ENCODE results near the gene FRMPD1.
A peak's percentile ranks its signal among the peaks of the same experiment; 100 is the strongest.

The FRMPD1 gene

GRCh38 chr9:37715991-37716505 lies 65.3 kb downstream of the FRMPD1 start:
- Histone ChIP-seq H3K4ac (ENCODE audit: low read length) (no peak overlapping the region), H3K4me2 (ENCODE audit: insufficient read depth, low read length, poor library complexity, severe bottlenecking) (no peak overlapping the region), H2BK120ac (ENCODE audit: low read depth, low read length) (no peak overlapping the region), H2AFZ (ENCODE audit: low read length) (no peak overlapping the region), H3K36me3 (replicated peaks in 1 of 2; ENCODE audit: control insufficient read depth in 2 of 2, insufficient read depth in 2 of 2, low read length in 2 of 2) (no peaks in the 10 kb centered on the region), H4K91ac (ENCODE audit: low read depth, low read length, poor library complexity) (no peak overlapping the region), H3K18ac (ENCODE audit: low read length) (no peak overlapping the region), H3K4me1 (ENCODE audit: control insufficient read depth in 2 of 2, insufficient read depth in 1 of 2, low read depth in 1 of 2, low read length in 2 of 2) (no peaks in the 10 kb centered on the region), H3K9me3 (replicated peaks in 1 of 2; ENCODE audit: control insufficient read depth in 2 of 2, insufficient read depth in 1 of 2, low read depth in 1 of 2, low read length in 2 of 2) (no peaks in the 10 kb centered on the region), H3K14ac (ENCODE audit: low read length) (no peak overlapping the region), H4K8ac (ENCODE audit: low read depth, low read length) (no peak overlapping the region), H2BK12ac (ENCODE audit: low read length) (no peak overlapping the region), H2BK15ac (ENCODE audit: low read length) (no peak overlapping the region), H3K79me1 (ENCODE audit: low read depth, low read length) (no peaks in the 10 kb centered on the region), H3K27me3 (ENCODE audit: control insufficient read depth in 3 of 3, insufficient read depth in 3 of 3, low read depth in 1 of 3, low read length in 3 of 3) (peaks cover 0 to 32% (median 0%) of the 10 kb centered on the region in 3 experiments), H3K23ac (ENCODE audit: low read depth, low read length, poor library complexity) (no peak overlapping the region), H3K4me3 (ENCODE audit: low read length in 2 of 2) (no peak overlapping the region), H3K27ac (replicated peaks; ENCODE audit: low read length) (no peak overlapping the region), H3K9ac (ENCODE audit: low read depth, low read length, poor library complexity) (no peak overlapping the region), H2AK5ac (ENCODE audit: low read depth, low read length) (no peak overlapping the region), H2BK5ac (ENCODE audit: low read length) (no peak overlapping the region)
- no peak for DNase-seq (ENCODE audit: low spot score)
- no CpG with 5 or more reads among the region's 5 CpGs for WGBS, 2 donors (ENCODE audit: extremely low coverage in 2 of 2, insufficient read length in 2 of 2, insufficient replicate concordance in 1 of 2)

- Histone ChIP-seq H3K36me3 (replicated peaks in 1 of 2; ENCODE audit: control insufficient read depth in 2 of 2, insufficient read depth in 2 of 2, low read length in 2 of 2) (no peaks in the 10 kb centered on the region), H3K27me3 (ENCODE audit: control insufficient read depth in 3 of 3, insufficient read depth in 3 of 3, low read depth in 1 of 3, low read length in 3 of 3) (peaks cover 0 to 28% (median 0%) of the 10 kb centered on the region in 3 experiments), H3K4me2 (ENCODE audit: insufficient read depth, low read length, poor library complexity, severe bottlenecking) (no peak overlapping the region), H3K4me1 (ENCODE audit: control insufficient read depth in 2 of 2, insufficient read depth in 1 of 2, low read depth in 1 of 2, low read length in 2 of 2) (no peaks in the 10 kb centered on the region), H3K4ac (ENCODE audit: low read length) (no peak overlapping the region), H3K23ac (ENCODE audit: low read depth, low read length, poor library complexity) (no peak overlapping the region), H3K27ac (replicated peaks; ENCODE audit: low read length) (no peak overlapping the region), H2BK120ac (ENCODE audit: low read depth, low read length) (no peak overlapping the region), H3K4me3 (ENCODE audit: low read length in 2 of 2) (no peak overlapping the region), H4K91ac (ENCODE audit: low read depth, low read length, poor library complexity) (no peak overlapping the region), H2BK5ac (ENCODE audit: low read length) (no peak overlapping the region), H3K18ac (ENCODE audit: low read length) (no peak overlapping the region), H2BK12ac (ENCODE audit: low read length) (no peak overlapping the region), H3K9me3 (replicated peaks in 1 of 2; ENCODE audit: control insufficient read depth in 2 of 2, insufficient read depth in 1 of 2, low read depth in 1 of 2, low read length in 2 of 2) (no peaks in the 10 kb centered on the region), H2AFZ (ENCODE audit: low read length) (no peak overlapping the region), H3K79me1 (ENCODE audit: low read depth, low read length) (no peaks in the 10 kb centered on the region), H3K14ac (ENCODE audit: low read length) (no peak overlapping the region), H4K8ac (ENCODE audit: low read depth, low read length) (no peak overlapping the region), H2BK15ac (ENCODE audit: low read length) (no peak overlapping the region), H3K9ac (ENCODE audit: low read depth, low read length, poor library complexity) (no peak overlapping the region), H2AK5ac (ENCODE audit: low read depth, low read length) (no peak overlapping the region)
- WGBS, 2 donors (ENCODE audit: extremely low coverage in 2 of 2, insufficient read length in 2 of 2, insufficient replicate concordance in 1 of 2) = no CpG with 5 or more reads among the region's 2 CpGs
- DNase-seq (ENCODE audit: low spot score) = no peak
Observed at GRCh38 chr9:37719526-37719925, 68.8 kb downstream of the FRMPD1 start.

GRCh38 chr9:37727013-37727412 lies 76.3 kb downstream of the FRMPD1 start:
- no peak overlapping the region for H3K18ac ChIP-seq (ENCODE audit: low read length)
- WGBS, 2 donors (ENCODE audit: extremely low coverage in 2 of 2, insufficient read length in 2 of 2, insufficient replicate concordance in 1 of 2) = no CpG with 5 or more reads among the region's 5 CpGs
- no peak overlapping the region for H2BK15ac ChIP-seq (ENCODE audit: low read length)
- H3K4ac ChIP-seq (ENCODE audit: low read length) = no peak overlapping the region
- H3K79me1 ChIP-seq (ENCODE audit: low read depth, low read length) = no peaks in the 10 kb centered on the region
- no peak overlapping the region for H2AFZ ChIP-seq (ENCODE audit: low read length)
- H3K4me3 ChIP-seq (ENCODE audit: low read length in 2 of 2) = no peak overlapping the region
- no peak overlapping the region for H3K14ac ChIP-seq (ENCODE audit: low read length)
- no peaks in the 10 kb centered on the region for H3K9me3 ChIP-seq (replicated peaks in 1 of 2; ENCODE audit: control insufficient read depth in 2 of 2, insufficient read depth in 1 of 2, low read depth in 1 of 2, low read length in 2 of 2)
- H2BK12ac ChIP-seq (ENCODE audit: low read length) = no peak overlapping the region
- H2BK120ac ChIP-seq (ENCODE audit: low read depth, low read length) = no peak overlapping the region
- no peak overlapping the region for H2AK5ac ChIP-seq (ENCODE audit: low read depth, low read length)
- H3K23ac ChIP-seq (ENCODE audit: low read depth, low read length, poor library complexity) = no peak overlapping the region
- no peak for DNase-seq (ENCODE audit: low spot score)
- no peak overlapping the region for H4K8ac ChIP-seq (ENCODE audit: low read depth, low read length)
- no peak overlapping the region for H3K27ac ChIP-seq (replicated peaks; ENCODE audit: low read length)
- H3K4me2 ChIP-seq (ENCODE audit: insufficient read depth, low read length, poor library complexity, severe bottlenecking) = no peak overlapping the region
- no peak overlapping the region for H3K9ac ChIP-seq (ENCODE audit: low read depth, low read length, poor library complexity)
- H3K36me3 ChIP-seq (replicated peaks in 1 of 2; ENCODE audit: control insufficient read depth in 2 of 2, insufficient read depth in 2 of 2, low read length in 2 of 2) = no peaks in the 10 kb centered on the region
- H3K4me1 ChIP-seq (ENCODE audit: control insufficient read depth in 2 of 2, insufficient read depth in 1 of 2, low read depth in 1 of 2, low read length in 2 of 2) = peaks cover 0 to 7% of the 10 kb centered on the region in 2 donors
- no peak overlapping the region for H2BK5ac ChIP-seq (ENCODE audit: low read length)
- peaks cover 0 to 36% (median 11%) of the 10 kb centered on the region in 3 experiments for H3K27me3 ChIP-seq (ENCODE audit: control insufficient read depth in 3 of 3, insufficient read depth in 3 of 3, low read depth in 1 of 3, low read length in 3 of 3)
- H4K91ac ChIP-seq (ENCODE audit: low read depth, low read length, poor library complexity) = no peak overlapping the region

- no CpG with 5 or more reads among the region's 9 CpGs for WGBS, 2 donors (ENCODE audit: extremely low coverage in 2 of 2, insufficient read length in 2 of 2, insufficient replicate concordance in 1 of 2)
- H3K14ac ChIP-seq (ENCODE audit: low read length) = no peak overlapping the region
Observed at GRCh38 chr9:37729499-37729898, 78.7 kb downstream of the FRMPD1 start.

More at GRCh38 chr9:37729499-37729898, 78.7 kb downstream of the FRMPD1 start:
- Histone ChIP-seq H3K9ac (ENCODE audit: low read depth, low read length, poor library complexity) (no peak overlapping the region), H3K27ac (replicated peaks; ENCODE audit: low read length) (no peak overlapping the region), H2BK120ac (ENCODE audit: low read depth, low read length) (no peak overlapping the region), H3K4me3 (ENCODE audit: low read length in 2 of 2) (peak overlapping the region in 1 of 2 donors; percentile 12), H2BK12ac (ENCODE audit: low read length) (peak overlapping the region; percentile 33), H3K79me1 (ENCODE audit: low read depth, low read length) (no peaks in the 10 kb centered on the region), H3K4me2 (ENCODE audit: insufficient read depth, low read length, poor library complexity, severe bottlenecking) (no peak overlapping the region), H2AFZ (ENCODE audit: low read length) (no peak overlapping the region), H3K9me3 (replicated peaks in 1 of 2; ENCODE audit: control insufficient read depth in 2 of 2, insufficient read depth in 1 of 2, low read depth in 1 of 2, low read length in 2 of 2) (no peaks in the 10 kb centered on the region), H4K8ac (ENCODE audit: low read depth, low read length) (no peak overlapping the region), H2BK15ac (ENCODE audit: low read length) (no peak overlapping the region), H2BK5ac (ENCODE audit: low read length) (no peak overlapping the region), H4K91ac (ENCODE audit: low read depth, low read length, poor library complexity) (no peak overlapping the region), H3K4me1 (ENCODE audit: control insufficient read depth in 2 of 2, insufficient read depth in 1 of 2, low read depth in 1 of 2, low read length in 2 of 2) (peaks cover 0 to 9% of the 10 kb centered on the region in 2 donors), H3K23ac (ENCODE audit: low read depth, low read length, poor library complexity) (peak overlapping the region; percentile 50), H2AK5ac (ENCODE audit: low read depth, low read length) (no peak overlapping the region), H3K27me3 (ENCODE audit: control insufficient read depth in 3 of 3, insufficient read depth in 3 of 3, low read depth in 1 of 3, low read length in 3 of 3) (peaks cover 0 to 60% (median 18%) of the 10 kb centered on the region in 3 experiments), H3K18ac (ENCODE audit: low read length) (peak overlapping the region; percentile 24), H3K36me3 (replicated peaks in 1 of 2; ENCODE audit: control insufficient read depth in 2 of 2, insufficient read depth in 2 of 2, low read length in 2 of 2) (no peaks in the 10 kb centered on the region), H3K4ac (ENCODE audit: low read length) (no peak overlapping the region)
- DNase-seq (ENCODE audit: low spot score) = no peak

All from neuronal stem cell (in vitro differentiated cells).